C4-2B (cell line): ENCODE data around the gene CPXM1.

Experiments
- ZFX ChIP-seq: fragments of 450-650 bp; IDR thresholded peaks from 2 replicates; pipeline ENCODE4 v1.6.1; 2017
- TF ChIP-seq, protein P1 (sequence below): fragments of 450-650 bp; conservative IDR thresholded peaks from 2 replicates; pipeline ENCODE4 v1.5.1; 2017; ENCODE audit warnings: mild to moderate bottlenecking

DNA sequence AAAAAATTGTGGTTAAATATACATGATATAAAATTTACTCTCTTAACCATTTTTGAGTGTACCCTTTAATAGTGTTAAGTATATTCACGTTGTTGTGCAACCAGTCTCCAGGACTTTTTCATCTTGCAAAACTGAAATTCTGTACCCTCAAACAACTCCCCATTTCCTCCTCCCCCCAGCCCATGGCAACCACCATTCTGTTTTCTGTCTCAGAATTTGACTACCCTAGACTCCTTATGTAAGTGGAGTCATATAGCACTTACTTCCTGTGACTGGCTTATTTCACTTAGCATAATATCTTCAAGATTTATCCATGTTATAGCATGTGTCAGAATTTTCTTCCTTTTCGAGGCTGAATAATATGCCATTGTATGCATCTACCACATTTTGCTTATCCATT, 45.2 kb upstream of the CPXM1 start:
- TF ChIP-seq, protein P1, sequence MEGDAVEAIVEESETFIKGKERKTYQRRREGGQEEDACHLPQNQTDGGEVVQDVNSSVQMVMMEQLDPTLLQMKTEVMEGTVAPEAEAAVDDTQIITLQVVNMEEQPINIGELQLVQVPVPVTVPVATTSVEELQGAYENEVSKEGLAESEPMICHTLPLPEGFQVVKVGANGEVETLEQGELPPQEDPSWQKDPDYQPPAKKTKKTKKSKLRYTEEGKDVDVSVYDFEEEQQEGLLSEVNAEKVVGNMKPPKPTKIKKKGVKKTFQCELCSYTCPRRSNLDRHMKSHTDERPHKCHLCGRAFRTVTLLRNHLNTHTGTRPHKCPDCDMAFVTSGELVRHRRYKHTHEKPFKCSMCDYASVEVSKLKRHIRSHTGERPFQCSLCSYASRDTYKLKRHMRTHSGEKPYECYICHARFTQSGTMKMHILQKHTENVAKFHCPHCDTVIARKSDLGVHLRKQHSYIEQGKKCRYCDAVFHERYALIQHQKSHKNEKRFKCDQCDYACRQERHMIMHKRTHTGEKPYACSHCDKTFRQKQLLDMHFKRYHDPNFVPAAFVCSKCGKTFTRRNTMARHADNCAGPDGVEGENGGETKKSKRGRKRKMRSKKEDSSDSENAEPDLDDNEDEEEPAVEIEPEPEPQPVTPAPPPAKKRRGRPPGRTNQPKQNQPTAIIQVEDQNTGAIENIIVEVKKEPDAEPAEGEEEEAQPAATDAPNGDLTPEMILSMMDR, result no peak
- no peak for TF ChIP-seq ZFX
